WTC11 (cell line): ENCODE data around the gene COLEC12. TPM values are rescaled to one million over a fixed set of nuclear protein-coding genes. Genes with fewer than 3 reads are reported as not detected.

Source experiments
- ATAC-seq: fragments of 200-7000 bp; cut with Tn5 transposase; 2 replicates; pipeline ENCODE4 v1.10.0; 2021; ENCODE audit warnings: mild to moderate bottlenecking, moderate library complexity
- CTCF ChIA-PET: fragments of 300-600 bp; sonication (Branson Sonifier 250); formaldehyde crosslinking; loops from one replicate; lab custom pipeline; 2021; ENCODE audit warnings: antibody characterized with exemption; lab: Charles Lee
- POLR2A ChIA-PET: fragments of 350-600 bp; sonication (Branson Sonifier 250); formaldehyde crosslinking; loops from one replicate; lab custom pipeline; 2021; ENCODE audit warnings: antibody characterized with exemption; lab: Charles Lee
- DNase-seq: peaks from one replicate; pipeline ENCODE4 v3.0.0; 2021; ENCODE audit warnings: low spot score
- H3K27ac Mint-ChIP-seq: 2 replicates; pipeline ENCODE4 v1.8.0; 2021; ENCODE audit warnings: mixed read lengths
- H3K27me3 Mint-ChIP-seq: 2 replicates; pipeline ENCODE4 v1.8.0; 2021; ENCODE audit warnings: low read depth, mild to moderate bottlenecking, moderate library complexity, mixed read lengths
- H3K36me3 Mint-ChIP-seq: 2 replicates; pipeline ENCODE4 v1.8.0; 2021; ENCODE audit warnings: mixed read lengths
- H3K4me1 Mint-ChIP-seq: 2 replicates; pipeline ENCODE4 v1.8.0; 2022; ENCODE audit warnings: mixed read lengths
- H3K4me3 Mint-ChIP-seq: 2 replicates; pipeline ENCODE4 v1.8.0; 2021; ENCODE audit warnings: mild to moderate bottlenecking, moderate library complexity, mixed read lengths
- H3K9me3 Mint-ChIP-seq: 2 replicates; pipeline ENCODE4 v1.8.0; 2021; ENCODE audit warnings: mixed read lengths
- ARID4B ChIP-seq: sonication (generic); formaldehyde crosslinking; IDR thresholded peaks from 2 replicates; pipeline ENCODE4 v1.8.0; 2023; ENCODE audit warnings: missing genetic modification reagents, mild to moderate bottlenecking, borderline replicate concordance
- ATF3 ChIP-seq: sonication (generic); formaldehyde crosslinking; conservative IDR thresholded peaks from 2 replicates; pipeline ENCODE4 v1.8.1; 2022; ENCODE audit warnings: mild to moderate bottlenecking, missing genetic modification reagents
- E2F4 ChIP-seq: sonication (generic); formaldehyde crosslinking; IDR thresholded peaks from 2 replicates; pipeline ENCODE4 v1.8.1; 2022; ENCODE audit warnings: low read depth, mild to moderate bottlenecking, moderate library complexity, missing genetic modification reagents, borderline replicate concordance
- FOXJ3 ChIP-seq: sonication (generic); formaldehyde crosslinking; IDR thresholded peaks from 2 replicates; pipeline ENCODE4 v1.9.0; 2021; ENCODE audit warnings: missing genetic modification reagents, mild to moderate bottlenecking, borderline replicate concordance
- FOXP1 ChIP-seq: sonication (generic); formaldehyde crosslinking; IDR thresholded peaks from 2 replicates; pipeline ENCODE4 v1.8.0; 2022; ENCODE audit warnings: missing genetic modification reagents, mild to moderate bottlenecking, moderate library complexity, borderline replicate concordance
- MAX ChIP-seq: sonication (generic); formaldehyde crosslinking; IDR thresholded peaks from 2 replicates; pipeline ENCODE4 v1.8.0; 2022; ENCODE audit warnings: mild to moderate bottlenecking, missing genetic modification reagents
- MLX ChIP-seq: sonication (generic); formaldehyde crosslinking; IDR thresholded peaks from 2 replicates; pipeline ENCODE4 v1.8.1; 2023; ENCODE audit warnings: mild to moderate bottlenecking, missing genetic modification reagents, moderate library complexity
- MXD4 ChIP-seq: fragments of 250-450 bp; sonication (Bioruptor Pico); IDR thresholded peaks from 2 replicates; pipeline ENCODE4 v1.8.0; 2021; ENCODE audit warnings: mild to moderate bottlenecking, moderate library complexity, borderline replicate concordance
- NFE2L1 ChIP-seq: sonication (generic); formaldehyde crosslinking; IDR thresholded peaks from 2 replicates; pipeline ENCODE4 v1.8.1; 2023; ENCODE audit warnings: missing genetic modification reagents
- NR1H2 ChIP-seq: sonication (generic); formaldehyde crosslinking; IDR thresholded peaks from 2 replicates; pipeline ENCODE4 v1.9.0; 2021; ENCODE audit warnings: mild to moderate bottlenecking, moderate library complexity, missing genetic modification reagents
- PRRX2 ChIP-seq: fragments of 250-450 bp; sonication (Bioruptor Pico); IDR thresholded peaks from 2 replicates; pipeline ENCODE4 v1.8.0; 2021; ENCODE audit warnings: mild to moderate bottlenecking
- USF2 ChIP-seq: sonication (generic); formaldehyde crosslinking; IDR thresholded peaks from 2 replicates; pipeline ENCODE4 v1.8.1; 2023; ENCODE audit warnings: mild to moderate bottlenecking, missing genetic modification reagents, moderate library complexity
- ZNF263 ChIP-seq: sonication (generic); formaldehyde crosslinking; IDR thresholded peaks from 2 replicates; pipeline ENCODE4 v1.8.1; 2022; ENCODE audit warnings: low read depth, mild to moderate bottlenecking, moderate library complexity, missing genetic modification reagents
- ZNF317 ChIP-seq: sonication (generic); formaldehyde crosslinking; IDR thresholded peaks from 2 replicates; pipeline ENCODE4 v1.8.1; 2023; ENCODE audit warnings: low read depth, mild to moderate bottlenecking, moderate library complexity, missing genetic modification reagents, borderline replicate concordance
- ZNF396 ChIP-seq: fragments of 250-450 bp; sonication (Bioruptor Pico); IDR thresholded peaks from 2 replicates; pipeline ENCODE4 v1.8.0; 2021; ENCODE audit warnings: mild to moderate bottlenecking, moderate library complexity, borderline replicate concordance
- ZNF423 ChIP-seq: fragments of 250-450 bp; sonication (Bioruptor Pico); IDR thresholded peaks from 2 replicates; pipeline ENCODE4 v2.1.2; 2022; ENCODE audit warnings: mild to moderate bottlenecking, moderate library complexity
- total RNA-seq: library from RNA; stranded (reverse); gene quantifications from 3 replicates; pipeline ENCODE4 v1.2.3, GENCODE V29; 2021

The COLEC12 gene
- total RNA-seq, 1 experiment from 2014 or later = 0.48 TPM

GRCh38 chr18:429030-429429 lies 71.5 kb downstream of the COLEC12 start:
- ATAC-seq (no peak), DNase-seq (no peak)
- H3K9me3 Mint-ChIP-seq = no peaks in the 10 kb centered on the region
- H3K27ac Mint-ChIP-seq = no peak overlapping the region
- H3K4me1 Mint-ChIP-seq = no peaks in the 10 kb centered on the region
- no peak overlapping the region for H3K4me3 Mint-ChIP-seq
- TF ChIP-seq NFE2L1 (CRISPR knock-in tag) = no peak
- TF ChIP-seq FOXP1 (CRISPR knock-in tag) = no peak
- no peak for TF ChIP-seq USF2
- no peak for TF ChIP-seq FOXJ3
- TF ChIP-seq PRRX2 (CRISPR knock-in tag) = no peak
- no peak for TF ChIP-seq MAX (CRISPR knock-in tag)
- no peak for TF ChIP-seq ZNF263 (CRISPR knock-in tag)
- TF ChIP-seq ZNF317 (CRISPR knock-in tag) = no peak
- no peak for TF ChIP-seq E2F4 (CRISPR knock-in tag)
- ChIA-PET CTCF (no interaction called here), POLR2A (no interaction called here)
- no peaks in the 10 kb centered on the region for H3K36me3 Mint-ChIP-seq
- no peaks in the 10 kb centered on the region; the same call in 1 of the 2 replicates for H3K27me3 Mint-ChIP-seq

- H3K27me3 Mint-ChIP-seq = no peaks in the 10 kb centered on the region; the same call in 1 of the 2 replicates
- no peaks in the 10 kb centered on the region for H3K4me1 Mint-ChIP-seq
- no peak for DNase-seq
- no peaks in the 10 kb centered on the region for H3K9me3 Mint-ChIP-seq
- no peak overlapping the region for H3K27ac Mint-ChIP-seq
- TF ChIP-seq MLX = no peak
- TF ChIP-seq ZNF396 (CRISPR knock-in tag) = no peak
- TF ChIP-seq ZNF423 (CRISPR knock-in tag) = no peak
- TF ChIP-seq MXD4 (CRISPR knock-in tag) = no peak
- TF ChIP-seq ATF3 (CRISPR knock-in tag) = no peak
- TF ChIP-seq NR1H2 (CRISPR knock-in tag) = no peak
- no peak for TF ChIP-seq ARID4B (CRISPR knock-in tag)
- no peaks in the 10 kb centered on the region for H3K36me3 Mint-ChIP-seq
- ChIA-PET POLR2A (no interaction called here), CTCF (no interaction called here)
- H3K4me3 Mint-ChIP-seq = no peak overlapping the region
- ATAC-seq = no peak
Observed at GRCh38 chr18:427005-427404, 73.5 kb downstream of the COLEC12 start.
